Measurements from ENCODE around the gene TMEM130.

TMEM130 gene

DNA sequence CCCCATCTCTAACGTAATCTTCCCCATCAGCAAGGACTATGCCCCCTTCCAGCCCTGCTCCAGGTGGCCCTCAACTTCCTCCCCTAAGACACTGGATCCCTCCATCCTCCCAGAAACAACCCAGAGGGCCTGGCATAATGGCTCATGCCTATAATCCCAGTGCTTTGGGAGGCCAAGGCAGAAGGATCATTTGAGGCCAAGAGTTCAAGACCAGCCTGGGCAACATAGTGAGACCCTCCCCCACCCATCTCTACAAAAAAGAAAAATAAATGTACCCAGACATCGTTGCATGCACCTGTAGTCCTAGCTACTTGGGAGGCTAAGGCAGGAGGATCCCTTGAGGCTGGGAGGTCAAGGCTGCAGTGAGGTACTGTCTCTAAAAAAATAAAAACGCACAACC lies 42.6 kb downstream of the TMEM130 start:
- no peak overlapping the region for H3K4me3 ChIP-seq (ENCODE audit: low read length)
- no peak for DNase-seq (ENCODE audit: low read depth)
- no peak for TF ChIP-seq CTCF (conservative IDR thresholded peaks at IDR 0.05; ENCODE audit: low read length)

GRCh38 chr7:98826811-98827231 lies 43.0 kb downstream of the TMEM130 start:
- no peak overlapping the region for H3K4me3 ChIP-seq (ENCODE audit: low read length)
- peak; percentile 22 for TF ChIP-seq CTCF (conservative IDR thresholded peaks at IDR 0.05; ENCODE audit: low read length)
- DNase-seq (ENCODE audit: low read depth) = peak; percentile 60

DNA sequence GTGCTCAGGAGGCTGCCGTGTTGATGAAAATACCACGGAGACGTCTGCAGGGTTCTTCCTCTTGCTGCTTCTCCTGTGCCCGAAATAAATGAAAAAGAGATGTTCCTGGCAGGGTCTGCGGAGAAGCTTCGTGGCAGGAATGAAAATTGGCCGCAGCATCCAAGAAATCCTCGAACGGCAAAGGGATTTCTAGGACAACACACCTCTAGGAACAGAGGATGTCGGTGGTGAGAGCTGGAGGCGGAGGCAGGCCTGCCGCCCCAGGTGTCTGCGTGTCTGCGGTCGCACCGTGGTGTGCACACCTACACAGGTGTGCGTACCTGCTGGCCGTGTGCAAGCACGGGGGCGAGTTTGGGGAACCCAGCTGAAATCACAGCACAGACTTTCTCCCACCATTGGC lies 43.4 kb downstream of the TMEM130 start:
- no peak for TF ChIP-seq CTCF (conservative IDR thresholded peaks at IDR 0.05; ENCODE audit: low read length)
- H3K4me3 ChIP-seq (ENCODE audit: low read length) = no peak overlapping the region
- no peak for DNase-seq (ENCODE audit: low read depth)

DNA sequence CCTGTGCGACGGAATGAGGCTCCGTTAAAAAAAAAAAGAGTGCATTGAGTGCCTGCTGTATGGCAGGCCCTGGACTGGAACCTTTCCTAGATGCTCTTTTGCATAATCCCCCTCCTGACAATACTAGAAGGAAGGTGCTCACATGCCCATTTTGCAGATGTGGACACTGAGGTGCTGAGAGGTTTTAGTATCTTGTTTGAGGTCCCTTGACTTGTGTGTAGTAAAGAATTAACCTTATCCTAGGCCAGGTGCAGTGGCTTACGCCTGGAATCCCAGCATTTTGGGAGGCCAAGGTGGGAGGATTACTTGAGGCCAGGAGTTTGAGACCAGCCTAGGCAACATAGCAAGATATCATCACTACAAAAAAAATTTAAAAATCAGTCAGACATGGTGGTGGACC lies 46.6 kb downstream of the TMEM130 start:
- H3K4me3 ChIP-seq (ENCODE audit: low read length) = no peak overlapping the region
- DNase-seq (ENCODE audit: low read depth) = no peak
- TF ChIP-seq CTCF (conservative IDR thresholded peaks at IDR 0.05; ENCODE audit: low read length) = no peak

DNA sequence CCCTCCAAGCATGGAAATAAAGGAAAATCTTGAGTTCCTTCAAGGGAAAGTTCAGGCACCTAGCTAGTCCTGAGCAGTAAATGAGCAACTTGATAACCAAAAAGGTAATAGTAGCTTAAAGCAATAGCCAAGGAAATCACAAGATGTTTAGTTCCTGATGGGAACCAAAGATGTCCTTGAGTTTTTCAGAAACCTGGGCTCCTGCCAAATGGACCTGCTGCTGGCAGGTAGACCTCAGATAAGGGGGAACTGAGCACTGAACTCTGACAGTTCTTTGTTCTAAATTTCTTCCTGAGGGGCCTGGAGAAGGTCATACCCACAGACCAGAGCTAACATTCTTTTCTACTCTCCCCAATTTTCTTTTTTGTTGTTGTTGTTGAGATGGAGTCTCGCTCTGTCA lies 48.5 kb downstream of the TMEM130 start:
- DNase-seq (ENCODE audit: low read depth) = no peak
- no peak overlapping the region for H3K4me3 ChIP-seq (ENCODE audit: low read length)
- TF ChIP-seq CTCF (conservative IDR thresholded peaks at IDR 0.05; ENCODE audit: low read length) = no peak

- no peak overlapping the region for H3K4me3 ChIP-seq (ENCODE audit: low read length)
- TF ChIP-seq CTCF (conservative IDR thresholded peaks at IDR 0.05; ENCODE audit: low read length) = no peak
- no peak for DNase-seq (ENCODE audit: low read depth)
Measured at GRCh38 chr7:98816967-98817710, 52.7 kb downstream of the TMEM130 start.

- no peak for DNase-seq (ENCODE audit: low read depth)
- no peak for TF ChIP-seq CTCF (conservative IDR thresholded peaks at IDR 0.05; ENCODE audit: low read length)
- no peak overlapping the region for H3K4me3 ChIP-seq (ENCODE audit: low read length)
Measured at GRCh38 chr7:98816241-98816640, 53.6 kb downstream of the TMEM130 start.

Data from AG10803 (cell line).